HepG2 (cell line): ENCODE results near the gene NLGN4X. TPM values are rescaled to one million over a fixed set of nuclear protein-coding genes. Genes with fewer than 3 reads are reported as not detected.

Experiments
- ZHX2 ChIP-seq, 2 experiments: sonication (generic) in 1 of 2; formaldehyde crosslinking in 1 of 2; IDR thresholded peaks; 2 replicates each; pipeline versions ENCODE4 v1.6.1 to v1.9.0; 2014 to 2022; ENCODE audit warnings: antibody characterized with exemption in 1 of 2, borderline replicate concordance in 1 of 2, inconsistent platforms in 1 of 2, low read depth in 1 of 2, missing genetic modification reagents in 1 of 2
- ZKSCAN5 ChIP-seq: sonication (generic); formaldehyde crosslinking; IDR thresholded peaks from 2 replicates; pipeline ENCODE4 v1.5.1; 2020; ENCODE audit warnings: mild to moderate bottlenecking, missing genetic modification reagents
- ZNF3 ChIP-seq: IDR thresholded peaks from 2 replicates; pipeline ENCODE4 v1.7.0; 2017; ENCODE audit warnings: inconsistent platforms
- ZNF616 ChIP-seq: sonication (generic); formaldehyde crosslinking; IDR thresholded peaks from 2 replicates; pipeline ENCODE4 v1.5.0; 2020; ENCODE audit warnings: low read depth, mild to moderate bottlenecking, missing genetic modification reagents
- polyA plus RNA-seq, 8 experiments: library from polyadenylated mRNA; depleted of rRNA in 3 of 8; stranded (reverse) in 7 of 8; unstranded in 1 of 8; fragments of >200 nt; fragmentation: Illumina TruSeq in 4 of 8; extraction: Trizol in 4 of 8; gene quantifications; 2 replicates each; pipeline versions ENCODE4 v1.2.1 to v1.2.3, GENCODE V29; 2011 to 2016; ENCODE audit warnings: low read depth in 4 of 8, missing spikeins in 1 of 8, mixed read lengths in 1 of 8; ENCODE audit not compliant: insufficient read depth in 1 of 8
- small RNA-seq, 3 experiments: library from RNA; depleted of rRNA; stranded (forward); fragments of <200 nt; gene quantifications; one replicate each; pipeline ENCODE3, GENCODE V24; 2012; ENCODE audit warnings: low read depth in 2 of 3, low replicate concordance in 1 of 3; ENCODE audit not compliant: insufficient read length in 3 of 3, insufficient read depth in 2 of 3
- total RNA-seq, 5 experiments: library from RNA; depleted of rRNA; stranded (reverse); fragments of >200 nt; fragmentation: Illumina TruSeq; extraction: Trizol; gene quantifications; 2 replicates each; pipeline ENCODE4 v1.2.3, GENCODE V29; 2016; ENCODE audit warnings: low read depth in 1 of 5

Gene NLGN4X
- total and polyA plus RNA-seq, 2 of the 13 experiments (the other 11 are each of a cell fraction or from before 2014, with no cell fraction given): not detected

DNA sequence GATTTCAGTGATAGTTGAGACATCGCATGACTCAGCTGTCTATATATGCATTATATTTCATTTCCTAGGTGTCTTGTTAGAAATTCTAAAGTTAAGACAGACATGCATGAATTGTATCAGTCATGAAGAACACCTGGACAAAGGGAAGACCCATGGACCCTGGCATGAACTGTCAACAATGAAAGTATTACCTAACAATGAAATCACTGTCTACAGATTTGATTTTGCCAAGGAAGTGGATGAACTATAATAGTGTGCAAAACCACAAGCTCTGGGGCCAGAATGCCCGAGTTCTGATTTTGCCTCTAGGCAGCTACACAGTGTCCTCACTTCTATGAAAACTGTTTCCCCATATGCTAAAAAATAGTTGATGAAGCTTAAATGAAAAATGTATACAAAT lies 386.1 kb downstream of the NLGN4X start (continued):
- TF ChIP-seq ZHX2 (IDR thresholded peaks at IDR 0.05; ENCODE audit: low read depth): no peak
- no peak for TF ChIP-seq ZHX2 (CRISPR knock-in tag; IDR thresholded peaks at IDR 0.05; ENCODE audit: borderline replicate concordance)
- no peak for TF ChIP-seq ZKSCAN5 (CRISPR knock-in tag)
- no peak for TF ChIP-seq ZNF3 (CRISPR knock-in tag)
- no peak for TF ChIP-seq ZNF616 (CRISPR knock-in tag)
- TF ChIP-seq, all 625 proteins: peak for 0

Small RNA genes within 50 kb of the gene (small RNA-seq; reads per million reads assigned to genes)
- 0 reads per million in 3 experiments for gene RF00322
